NB4 (cell line): ENCODE measurements around the gene SNRNP48.

Experiments
- POLR2A ChIP-seq: IDR thresholded peaks from 2 replicates; pipeline ENCODE4 v1.6.1; 2011; ENCODE audit warnings: mild to moderate bottlenecking; ENCODE audit not compliant: insufficient read length; ENCODE audit errors: extremely low read depth
- TF ChIP-seq, protein P1 (sequence below): IDR thresholded peaks from one replicate; pipeline ENCODE4 v1.5.1; 2012; ENCODE audit warnings: low read depth, low read length
- TF ChIP-seq, protein P2 (sequence below): IDR thresholded peaks from 2 replicates; pipeline ENCODE4 v1.6.1; 2011; ENCODE audit warnings: low read depth, low read length

- TF ChIP-seq, protein P1, sequence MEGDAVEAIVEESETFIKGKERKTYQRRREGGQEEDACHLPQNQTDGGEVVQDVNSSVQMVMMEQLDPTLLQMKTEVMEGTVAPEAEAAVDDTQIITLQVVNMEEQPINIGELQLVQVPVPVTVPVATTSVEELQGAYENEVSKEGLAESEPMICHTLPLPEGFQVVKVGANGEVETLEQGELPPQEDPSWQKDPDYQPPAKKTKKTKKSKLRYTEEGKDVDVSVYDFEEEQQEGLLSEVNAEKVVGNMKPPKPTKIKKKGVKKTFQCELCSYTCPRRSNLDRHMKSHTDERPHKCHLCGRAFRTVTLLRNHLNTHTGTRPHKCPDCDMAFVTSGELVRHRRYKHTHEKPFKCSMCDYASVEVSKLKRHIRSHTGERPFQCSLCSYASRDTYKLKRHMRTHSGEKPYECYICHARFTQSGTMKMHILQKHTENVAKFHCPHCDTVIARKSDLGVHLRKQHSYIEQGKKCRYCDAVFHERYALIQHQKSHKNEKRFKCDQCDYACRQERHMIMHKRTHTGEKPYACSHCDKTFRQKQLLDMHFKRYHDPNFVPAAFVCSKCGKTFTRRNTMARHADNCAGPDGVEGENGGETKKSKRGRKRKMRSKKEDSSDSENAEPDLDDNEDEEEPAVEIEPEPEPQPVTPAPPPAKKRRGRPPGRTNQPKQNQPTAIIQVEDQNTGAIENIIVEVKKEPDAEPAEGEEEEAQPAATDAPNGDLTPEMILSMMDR, result no peak
- TF ChIP-seq, protein P2, sequence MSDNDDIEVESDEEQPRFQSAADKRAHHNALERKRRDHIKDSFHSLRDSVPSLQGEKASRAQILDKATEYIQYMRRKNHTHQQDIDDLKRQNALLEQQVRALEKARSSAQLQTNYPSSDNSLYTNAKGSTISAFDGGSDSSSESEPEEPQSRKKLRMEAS, result no peak
- no peak for TF ChIP-seq POLR2A
Measured at GRCh38 chr6:7637533-7637932, 47.5 kb downstream of the SNRNP48 start.
